ENCODE results near the gene SCARB2.
A peak's percentile ranks its signal among the peaks of the same experiment; 100 is the strongest.

The SCARB2 gene

DNA sequence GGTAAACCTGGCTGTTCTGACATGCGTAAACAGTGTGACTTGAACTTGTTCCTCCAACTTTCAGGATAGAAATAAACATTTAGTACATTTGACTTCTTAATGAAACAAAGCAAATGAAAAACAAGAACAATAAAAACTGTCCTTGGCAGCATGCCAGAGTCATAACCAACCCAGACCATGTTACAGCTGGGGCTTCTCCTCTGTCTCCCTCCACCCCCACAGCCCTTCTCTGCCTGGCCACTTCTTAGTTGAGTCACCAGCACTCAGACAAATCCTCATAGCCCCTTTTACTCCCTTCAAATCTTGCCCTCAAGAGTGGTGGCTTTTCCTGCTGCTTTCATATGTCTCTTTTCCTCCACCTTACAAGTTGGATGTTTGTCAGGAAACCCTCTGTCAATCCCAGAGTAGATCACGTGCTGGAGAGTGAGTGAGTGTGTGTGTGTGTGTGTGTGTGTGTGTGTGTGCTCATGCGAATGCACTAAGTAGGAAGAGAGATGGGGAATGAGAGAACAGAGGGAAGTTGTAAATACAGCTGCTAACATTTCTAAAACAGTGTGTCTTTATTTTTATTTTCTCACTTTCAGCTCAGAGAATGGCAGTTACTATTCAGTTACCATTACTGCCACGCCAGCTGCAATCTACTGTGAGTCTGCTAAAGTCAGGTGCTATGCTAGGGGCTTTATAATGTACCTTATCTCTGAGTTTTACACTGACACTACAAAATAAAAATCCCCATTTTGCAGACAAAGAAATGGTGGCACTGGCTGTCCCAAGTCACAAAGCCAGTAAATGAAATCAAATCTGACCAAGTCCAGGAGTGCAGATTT lies 15.0 kb downstream of the SCARB2 start:
- peak; percentile 84 for DNase-seq

DNA sequence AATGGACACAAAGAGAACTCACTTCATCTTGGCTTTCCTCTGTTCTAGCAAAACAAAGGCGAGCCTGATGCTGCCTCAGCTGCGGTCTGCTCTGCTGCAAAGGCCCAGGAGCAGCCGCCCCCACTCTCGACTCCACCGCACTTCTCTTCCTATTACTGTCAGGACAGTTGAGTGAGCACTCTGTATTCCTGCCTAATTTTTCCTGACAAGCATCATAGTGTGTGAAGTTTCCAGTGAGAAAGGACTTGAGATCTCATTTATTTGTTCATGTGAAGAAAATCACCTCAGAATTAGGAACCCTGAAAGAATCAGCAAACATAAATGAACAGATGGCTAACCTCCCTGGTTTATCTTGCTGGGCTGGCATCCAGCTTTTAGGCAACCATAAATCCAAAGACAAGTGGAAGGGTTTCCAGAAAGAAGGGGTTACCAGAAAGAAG lies 15.6 kb downstream of the SCARB2 start:
- peak; percentile 84 for DNase-seq

DNA sequence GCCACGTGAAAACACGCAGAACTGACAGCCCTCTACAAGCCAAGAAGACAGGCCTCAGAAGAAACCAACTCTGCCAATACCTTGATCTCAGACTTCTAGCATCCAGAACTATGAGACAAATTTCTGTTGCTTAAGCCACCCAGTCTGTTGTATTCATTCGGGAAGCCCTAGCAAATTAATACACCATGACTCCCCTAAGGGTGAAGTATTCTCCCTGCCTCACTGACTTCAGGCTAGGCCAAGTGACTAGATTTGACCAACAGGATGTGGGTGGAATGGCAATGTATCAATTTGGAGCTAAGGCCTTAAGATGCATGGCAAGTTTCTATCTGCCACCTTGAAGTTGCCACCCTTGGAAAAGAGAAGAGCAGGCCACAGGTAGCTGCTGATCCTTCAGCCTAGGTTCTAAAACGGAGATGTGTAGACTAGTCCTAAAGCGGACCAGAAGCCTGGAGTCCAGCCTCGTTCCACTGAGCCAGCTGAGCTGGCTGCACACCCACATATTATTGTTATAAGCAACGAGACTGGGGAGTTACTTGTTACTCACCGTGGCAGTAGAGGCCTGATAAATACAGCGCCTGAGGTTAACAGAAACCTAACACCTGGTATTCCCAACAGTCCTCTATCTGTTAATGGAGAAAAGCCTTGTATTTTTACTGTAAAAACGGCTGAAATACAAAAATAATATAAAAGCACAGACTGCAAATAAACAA lies 16.4 kb downstream of the SCARB2 start:
- no peak for DNase-seq

DNA sequence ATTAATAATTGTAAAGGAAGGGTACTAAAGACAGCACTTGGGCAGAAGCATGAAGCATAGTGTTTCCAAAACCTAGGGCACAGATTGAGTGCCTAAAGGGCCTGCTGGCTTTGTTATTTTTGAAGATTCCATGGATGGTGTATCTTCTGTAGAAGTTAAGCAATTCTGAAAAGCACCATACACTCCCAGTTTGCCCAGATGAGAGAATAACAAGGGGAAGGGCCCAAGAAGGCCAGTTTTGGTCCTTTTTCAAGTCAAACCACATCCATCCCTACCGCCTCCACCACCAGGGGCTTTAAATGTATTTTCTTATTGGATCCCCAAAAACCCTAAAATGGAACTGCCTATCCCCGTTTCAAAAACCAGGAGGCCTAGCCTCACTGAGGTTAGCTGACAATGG lies 17.2 kb downstream of the SCARB2 start:
- DNase-seq: no peak

DNA sequence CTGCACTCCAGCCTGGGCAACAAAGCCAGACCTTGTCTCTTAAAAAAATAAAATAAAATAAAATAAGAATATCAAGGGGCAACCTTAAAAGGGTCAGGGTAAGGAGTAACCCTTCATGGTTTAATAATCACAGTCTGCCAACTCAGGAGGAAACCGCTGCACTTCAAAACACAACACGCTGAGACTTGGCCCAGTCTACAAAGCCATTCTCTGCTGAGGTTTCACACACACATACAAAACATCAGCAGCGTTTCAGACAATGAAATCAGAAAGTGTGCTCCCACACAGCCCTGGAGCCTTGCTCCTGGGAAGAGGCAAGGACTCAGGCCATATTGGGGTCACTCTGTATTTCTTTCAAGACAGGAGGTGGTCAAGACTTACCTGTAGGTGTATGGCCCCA lies 18.3 kb downstream of the SCARB2 start:
- no peak for DNase-seq

DNA sequence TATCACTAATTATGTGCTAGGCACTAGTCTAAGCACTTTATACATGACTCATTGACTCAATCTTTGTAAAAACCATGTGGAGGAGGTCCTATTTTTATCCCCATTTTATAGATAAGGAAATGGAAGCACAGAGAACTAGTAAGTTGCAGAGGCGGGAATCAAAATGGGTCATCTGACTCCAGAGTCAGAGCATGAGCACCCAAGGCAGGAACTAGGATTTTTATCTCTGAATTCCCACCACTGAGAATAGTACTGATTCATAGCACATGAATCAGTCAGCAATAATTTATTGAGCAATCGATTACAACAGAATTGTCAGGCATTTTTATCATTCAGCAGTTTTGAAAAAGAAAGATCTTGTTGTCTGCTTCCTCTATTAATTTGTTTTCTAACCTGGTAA lies 19.3 kb downstream of the SCARB2 start:
- no peak for DNase-seq

DNA sequence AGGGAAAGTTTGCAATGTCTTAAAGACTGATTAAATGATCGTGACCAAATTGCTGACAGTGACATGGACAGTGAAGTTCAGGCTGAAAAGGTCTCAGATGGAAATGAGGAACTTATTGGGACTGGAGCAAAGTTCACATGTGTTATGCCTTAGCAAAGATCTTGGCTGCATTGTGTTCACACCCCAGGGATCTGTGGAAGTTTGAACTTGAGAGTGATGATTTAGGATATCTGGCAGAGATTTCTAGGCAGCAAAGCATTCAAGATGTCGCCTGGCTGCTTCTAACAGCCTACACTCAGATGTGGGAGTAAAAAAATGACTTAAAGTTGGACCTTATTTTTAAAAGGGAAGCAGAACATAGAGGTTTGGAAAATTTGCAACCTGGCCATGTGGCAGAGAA lies 21.4 kb downstream of the SCARB2 start:
- no peak for DNase-seq

DNA sequence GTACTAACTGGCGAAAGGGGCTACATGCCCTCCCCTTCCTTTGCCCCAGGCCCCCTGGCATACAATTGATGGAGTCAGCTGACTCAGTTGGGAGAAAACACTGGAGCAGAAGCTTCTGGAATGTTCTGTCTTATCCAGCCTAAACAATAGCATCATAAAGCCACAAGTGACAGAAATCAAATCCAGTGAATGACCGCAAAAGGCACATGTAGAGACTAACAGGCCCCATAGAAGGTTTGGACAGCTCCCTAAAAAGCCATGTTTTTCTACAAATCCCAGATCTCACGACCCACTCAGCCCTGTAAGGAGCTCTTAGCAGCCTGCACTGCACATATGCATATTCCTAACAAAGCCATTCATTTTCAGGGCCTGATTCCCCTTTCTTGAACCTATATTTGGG lies 25.1 kb downstream of the SCARB2 start:
- DNase-seq: no peak

DNA sequence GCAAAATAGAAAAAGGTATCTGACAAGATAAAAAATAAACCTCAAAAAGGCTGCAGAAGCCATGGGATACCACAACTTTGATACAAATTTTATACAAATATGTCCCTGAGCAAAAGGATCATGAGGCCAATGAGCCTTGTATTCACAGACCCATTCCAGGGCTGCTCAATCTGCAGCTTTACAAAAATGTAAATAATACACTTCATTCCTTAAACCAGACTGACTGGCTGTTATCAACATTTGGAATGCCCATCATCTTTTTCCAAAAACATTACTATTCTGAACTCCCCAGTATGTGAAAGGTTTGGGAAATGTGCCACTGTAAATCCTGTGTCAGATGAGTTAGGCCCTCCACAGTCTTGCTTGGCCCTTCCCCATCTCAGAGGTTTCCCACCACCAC lies 25.5 kb downstream of the SCARB2 start:
- no peak for DNase-seq

DNA sequence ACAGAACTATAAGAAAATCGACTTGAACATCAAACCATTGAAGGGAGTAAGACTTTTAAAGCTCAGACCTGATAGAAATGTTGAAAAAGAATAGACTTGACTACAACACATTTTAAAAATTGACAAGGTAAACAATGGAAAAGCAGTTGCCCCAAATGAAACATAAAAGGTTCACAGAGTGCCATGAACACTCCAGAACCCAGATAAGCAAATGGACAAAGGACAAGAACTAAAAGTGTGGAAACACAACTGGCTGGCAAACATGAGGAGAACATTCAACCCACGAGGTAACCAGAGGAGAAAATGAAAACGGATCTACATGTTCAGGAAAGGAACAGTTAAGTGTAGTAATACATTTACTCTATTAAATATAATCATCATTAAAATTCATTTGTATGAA lies 26.5 kb downstream of the SCARB2 start:
- no peak for DNase-seq

DNA sequence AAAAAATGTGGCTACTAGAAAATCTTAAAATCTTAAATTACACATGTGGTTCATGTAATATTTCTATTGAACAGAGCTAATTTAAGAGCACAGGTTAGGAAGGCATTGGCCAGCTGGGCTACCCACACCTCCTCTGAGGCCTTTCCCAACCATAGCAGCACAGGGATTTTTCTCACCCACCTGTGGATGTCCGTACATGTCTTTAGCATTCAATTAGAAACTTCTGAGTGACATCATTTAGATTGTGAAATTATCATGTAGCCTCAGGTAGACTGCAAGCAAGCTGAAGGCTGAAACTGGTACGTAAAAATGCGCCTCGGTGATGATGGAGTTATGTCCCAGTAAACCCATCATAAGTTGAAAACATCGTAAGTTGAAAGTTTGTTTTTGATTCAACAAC lies 31.2 kb downstream of the SCARB2 start:
- DNase-seq: no peak

DNA sequence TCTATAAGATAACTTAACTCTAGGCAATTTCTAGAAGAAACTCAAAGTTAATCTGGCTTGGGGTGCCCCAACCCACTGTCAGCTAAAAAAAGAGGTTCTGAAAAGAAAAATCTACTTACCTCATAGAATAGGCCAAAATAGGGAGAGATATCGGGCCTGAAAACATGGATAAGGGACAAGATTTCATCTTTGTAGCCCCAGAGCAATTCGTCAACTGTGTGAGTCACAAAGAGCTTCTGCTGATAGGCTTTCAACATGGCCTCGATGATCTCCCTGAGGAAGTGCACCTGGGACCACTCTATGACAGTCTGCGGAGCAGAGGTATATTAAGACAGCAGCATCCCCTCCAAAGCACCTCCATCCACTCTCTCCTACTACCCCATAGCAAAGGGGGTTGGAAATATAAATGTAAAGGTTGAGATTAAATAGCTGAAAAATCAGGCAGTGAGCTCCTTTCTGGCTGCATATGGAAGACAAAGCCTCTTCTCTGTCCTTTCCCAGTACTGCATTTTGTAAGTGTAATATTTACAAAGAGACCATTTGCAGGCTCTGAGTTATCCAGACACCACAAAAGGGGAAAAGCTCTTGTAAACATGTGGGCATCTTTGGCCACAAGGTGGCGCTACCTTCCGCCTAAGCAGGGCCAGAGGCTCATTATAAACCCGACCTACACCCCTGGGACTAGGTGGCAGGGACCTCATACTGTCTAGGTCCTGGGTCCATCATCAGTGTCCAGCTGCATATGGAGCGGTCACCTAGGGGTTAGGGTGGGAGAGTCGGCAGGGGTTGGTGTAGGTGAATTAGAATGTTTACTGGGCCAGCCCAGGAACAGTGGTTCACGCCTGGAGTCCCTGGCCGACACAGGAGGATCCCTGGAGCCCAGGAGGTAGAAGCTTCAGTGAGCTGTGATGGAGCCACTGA lies 34.0 kb downstream of the SCARB2 start:
- peak; percentile 43 for DNase-seq

DNA sequence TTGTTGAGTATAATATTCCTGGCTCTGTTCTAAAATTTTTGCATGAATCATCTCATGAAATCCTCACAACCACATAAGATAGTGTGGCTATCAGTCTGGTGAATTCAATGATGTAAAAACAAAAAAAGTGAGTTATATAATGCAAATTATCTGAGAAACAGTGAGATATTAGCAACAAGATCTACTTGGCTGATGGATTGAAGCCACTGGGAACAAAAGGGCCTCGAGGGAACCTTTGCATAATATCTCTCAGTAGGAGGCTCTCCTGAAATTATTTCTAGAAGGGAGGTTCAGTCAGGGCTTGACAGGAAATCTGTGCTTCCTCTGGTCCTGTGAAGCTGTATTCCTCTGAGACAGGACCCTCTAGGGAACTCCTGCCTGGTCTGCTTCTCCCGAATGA lies 35.3 kb downstream of the SCARB2 start:
- DNase-seq: no peak

DNA sequence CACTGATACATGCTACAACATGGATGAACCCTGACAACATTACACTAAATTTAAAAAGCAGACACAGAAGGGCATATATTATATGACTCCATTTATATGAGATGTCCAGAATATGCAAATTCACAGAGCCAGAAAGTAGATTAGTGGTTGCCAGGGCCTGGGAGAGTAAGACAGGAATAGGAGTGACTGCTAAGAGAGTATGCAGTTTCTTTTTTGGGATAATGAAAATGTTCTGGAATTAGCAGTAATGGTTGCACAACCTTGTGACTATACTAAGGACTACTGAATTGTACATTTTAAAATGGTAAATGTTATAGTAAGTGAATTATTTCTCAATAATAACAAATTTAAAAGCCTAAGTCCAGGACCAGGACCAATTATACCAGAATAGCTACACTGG lies 35.9 kb downstream of the SCARB2 start:
- DNase-seq: no peak

DNA sequence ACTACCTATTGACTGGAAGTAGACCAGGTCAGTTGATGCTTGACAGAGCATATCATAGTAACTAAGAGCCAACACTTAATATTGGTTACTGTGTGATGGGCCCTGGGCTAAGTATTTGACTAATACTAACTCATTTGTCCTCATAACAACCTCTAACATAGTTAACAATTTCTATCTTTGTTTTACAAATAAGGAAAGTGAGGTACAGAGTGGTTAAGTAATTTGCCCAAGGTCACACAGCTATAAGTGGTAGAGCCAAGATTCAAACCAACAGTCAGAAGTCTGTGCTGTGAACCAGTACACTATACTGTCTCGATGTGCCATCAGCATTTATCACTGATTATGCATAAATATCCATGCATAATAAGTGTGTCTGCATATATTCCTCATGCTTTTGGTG lies 38.3 kb downstream of the SCARB2 start:
- no peak for DNase-seq

DNA sequence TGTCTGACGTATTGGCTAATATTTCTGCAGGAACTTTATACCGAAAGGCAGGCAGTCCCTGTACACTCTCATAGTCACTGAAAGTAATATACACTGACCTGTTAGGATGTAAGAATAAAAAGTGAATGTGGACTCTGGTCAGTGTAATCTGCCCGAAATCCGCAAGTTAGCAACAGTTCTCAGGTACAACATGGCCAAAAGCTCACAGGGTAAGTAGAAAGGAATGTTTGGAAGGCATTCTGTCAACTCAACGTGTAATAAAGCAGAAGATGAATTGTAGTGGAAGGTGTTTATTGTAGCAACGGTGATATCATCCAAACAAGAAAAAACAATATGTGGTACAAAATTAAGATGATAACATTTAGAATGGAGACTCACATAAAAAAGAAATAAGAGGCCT lies 39.4 kb downstream of the SCARB2 start:
- no peak for DNase-seq

DNA sequence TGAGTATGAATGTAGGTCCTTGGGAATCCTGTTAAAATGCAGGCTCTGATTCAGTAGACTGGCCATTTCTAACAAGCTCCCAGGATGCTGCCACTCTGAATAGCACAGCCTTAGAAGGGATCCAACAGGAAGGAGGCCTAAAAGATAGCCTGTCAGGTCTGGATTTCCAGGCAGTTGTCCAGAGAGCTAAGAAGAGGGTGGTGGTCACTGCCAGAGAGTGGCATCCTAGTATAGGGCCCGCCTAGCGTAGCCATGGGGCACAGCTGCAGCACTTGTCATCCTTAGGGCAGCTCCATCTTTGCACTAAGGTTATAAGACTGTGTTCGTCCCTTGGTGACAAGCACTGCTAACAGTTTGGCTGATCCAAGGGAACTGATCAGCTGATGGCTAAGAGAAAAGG lies 44.9 kb downstream of the SCARB2 start:
- DNase-seq: no peak

DNA sequence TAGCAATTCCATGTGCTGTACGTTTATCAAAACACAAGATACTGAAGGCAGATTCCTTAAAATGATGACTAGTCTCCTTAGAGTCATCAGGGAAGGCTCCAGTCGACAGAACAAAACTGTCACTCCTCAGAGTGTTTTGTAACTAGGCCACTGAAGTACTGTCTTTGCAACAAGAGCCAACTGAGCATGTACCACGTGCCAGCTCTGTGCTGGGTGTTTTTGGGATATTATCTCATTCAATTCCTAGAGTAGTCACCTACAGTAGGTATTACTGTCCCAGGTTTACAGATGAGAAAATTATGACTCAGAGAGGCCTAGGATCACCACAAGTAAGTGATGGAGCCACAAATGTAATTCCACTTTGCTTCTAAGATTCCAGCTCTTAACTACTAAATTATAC lies 47.1 kb downstream of the SCARB2 start:
- DNase-seq: no peak

DNA sequence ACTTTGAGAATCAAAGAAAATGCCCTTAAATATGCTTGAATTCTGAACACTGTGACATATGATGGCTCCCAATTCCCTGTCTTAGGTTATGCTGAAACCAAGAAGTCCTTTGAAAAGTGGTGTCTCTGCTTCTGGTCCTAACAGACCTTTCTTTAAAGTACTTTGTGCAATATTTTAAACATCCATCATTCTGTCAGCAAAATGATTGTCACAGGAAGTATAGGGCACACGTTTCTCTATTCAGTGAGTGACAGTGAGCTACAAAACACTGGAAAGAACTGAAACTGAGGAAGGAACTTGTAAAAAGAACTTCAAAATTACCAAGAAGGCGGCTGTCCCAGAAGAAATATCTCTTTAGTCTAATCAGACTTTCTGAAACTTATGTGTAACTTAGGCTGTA lies 53.3 kb downstream of the SCARB2 start:
- no peak for DNase-seq

DNA sequence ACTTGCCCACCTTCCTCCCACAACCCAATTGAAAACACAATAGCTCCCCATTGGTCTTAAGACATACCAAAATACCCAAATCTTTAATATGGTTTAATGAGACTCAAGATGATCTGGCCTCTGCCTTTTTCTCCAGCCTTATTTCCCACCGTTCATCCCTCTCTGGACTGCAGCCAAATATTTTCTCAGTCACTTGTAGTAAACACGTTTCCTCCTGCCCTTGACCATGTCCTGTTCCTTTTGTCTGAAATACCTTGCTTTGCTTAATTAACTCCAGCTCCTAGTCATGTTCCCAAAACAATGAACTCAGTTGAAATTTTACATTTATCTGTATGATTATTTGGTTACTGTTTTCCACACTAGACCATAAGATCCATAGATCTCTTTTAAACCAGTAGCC lies 57.0 kb downstream of the SCARB2 start:
- DNase-seq: no peak

DNA sequence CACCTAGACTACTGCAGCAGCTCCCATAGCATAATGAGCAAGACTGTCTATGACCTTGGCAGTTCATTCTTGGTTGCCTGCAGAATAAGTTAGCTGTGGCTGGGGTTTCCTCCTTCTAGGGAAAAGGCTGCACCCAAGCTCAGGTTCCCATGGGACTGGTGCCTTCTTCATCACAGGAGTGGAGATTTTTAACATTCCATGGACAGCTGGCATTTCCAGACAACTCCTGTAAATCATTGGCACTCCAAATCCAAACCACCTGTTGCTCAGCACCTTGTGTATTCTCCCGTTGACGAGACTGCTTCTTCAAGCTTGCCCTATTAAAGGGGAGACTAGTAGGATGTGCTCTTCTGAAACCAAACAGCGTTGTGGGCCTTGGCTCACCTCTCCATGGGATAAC lies 57.6 kb downstream of the SCARB2 start:
- no peak for DNase-seq

DNA sequence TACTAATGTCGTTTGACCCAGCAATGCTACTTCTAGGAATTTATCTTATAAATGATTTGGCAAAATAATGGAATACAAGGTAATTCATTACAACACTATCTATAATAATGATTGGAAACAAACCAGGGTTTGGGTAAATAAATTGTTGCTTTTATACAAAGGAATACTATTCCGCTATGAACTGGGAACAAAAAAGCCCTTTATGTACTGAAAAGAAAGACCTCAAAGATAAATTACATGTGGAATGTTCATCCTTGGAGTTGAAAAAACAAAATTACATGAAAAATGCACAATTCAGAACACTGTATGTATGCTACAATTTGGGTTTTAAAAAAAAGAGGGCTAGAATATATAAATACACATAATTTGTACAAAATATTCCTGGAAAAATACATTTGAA lies 60.3 kb downstream of the SCARB2 start:
- no peak for DNase-seq

DNA sequence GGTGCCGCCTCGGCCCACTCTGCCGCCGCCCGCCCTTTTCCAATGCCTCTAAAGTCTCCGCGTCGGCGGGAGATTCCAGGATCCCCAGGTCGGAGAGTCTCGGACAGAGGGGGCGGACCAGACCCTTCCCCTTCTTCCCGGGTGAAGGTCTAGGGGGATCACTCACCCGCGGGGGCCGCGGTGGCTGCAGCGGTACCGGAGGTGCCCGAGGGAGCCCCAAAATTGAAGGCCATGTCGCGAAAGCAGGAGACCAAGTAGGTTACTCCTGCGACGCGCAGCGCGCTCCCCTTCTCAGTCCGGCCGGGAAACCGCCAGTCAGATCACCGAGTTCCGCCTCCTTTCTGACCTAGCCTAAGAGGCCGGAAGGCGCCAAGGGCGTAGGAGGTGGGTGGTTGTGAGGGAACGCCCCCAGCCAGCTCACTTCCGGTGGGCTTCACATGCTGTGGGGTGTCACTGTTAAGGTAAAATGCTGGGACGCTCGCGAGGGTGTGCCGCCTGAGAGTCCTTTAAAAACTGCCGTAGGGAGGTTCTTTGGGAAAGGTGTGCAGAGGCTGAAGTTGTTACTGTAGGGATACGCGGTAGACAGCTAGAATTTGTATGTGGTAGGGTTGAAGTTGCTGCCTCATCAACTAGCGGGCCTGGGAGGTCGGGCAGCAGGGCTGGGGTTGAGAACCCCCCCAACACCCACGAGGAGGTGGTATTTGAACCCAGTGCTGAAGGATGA lies 65.3 kb downstream of the SCARB2 start, which contains the start of gene NUP54:
Gene NUP54, minus strand, starts transcription at position 256 of the 724 bp plus-strand sequence. Its CDS starts 23 bp downstream, at position 233.
- DNase-seq: peak; percentile 80

All from NCI-H2171 treated with DMSO at 0.1 percent for 48 hours (cell line).